GM12874 (cell line): ENCODE measurements around the gene OR51Q1.

Experiments
- TF ChIP-seq, protein P1 (sequence below): IDR thresholded peaks from 2 replicates; pipeline ENCODE4 v1.5.1; 2011; ENCODE audit warnings: low read depth, mild to moderate bottlenecking, control low read depth, low read length, moderate library complexity; ENCODE audit not compliant: insufficient read depth

Gene OR51Q1

DNA sequence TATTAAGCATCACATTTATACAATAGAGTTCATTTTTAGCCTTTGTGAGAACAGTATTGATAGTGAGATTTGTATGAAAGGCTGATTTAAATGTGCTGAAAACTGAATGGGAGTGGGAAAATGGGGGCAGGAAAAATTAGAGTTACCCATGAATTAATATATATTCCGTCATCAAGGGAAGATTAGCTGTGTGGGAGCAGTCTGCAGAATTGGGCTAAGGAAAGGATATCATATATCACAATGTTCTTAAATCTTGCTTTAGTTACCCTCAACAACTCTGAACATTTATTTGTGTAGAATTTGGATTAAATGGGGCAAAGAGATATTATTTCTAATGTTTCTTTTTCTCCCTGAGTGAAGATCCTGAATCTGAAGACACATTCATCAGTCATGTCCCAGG lies at the start of gene OR51Q1:
TSS of gene OR51Q1 (plus strand) at position 301 of the 400 bp plus-strand sequence. CDS start at position 391, 90 bp downstream.
- TF ChIP-seq, protein P1, sequence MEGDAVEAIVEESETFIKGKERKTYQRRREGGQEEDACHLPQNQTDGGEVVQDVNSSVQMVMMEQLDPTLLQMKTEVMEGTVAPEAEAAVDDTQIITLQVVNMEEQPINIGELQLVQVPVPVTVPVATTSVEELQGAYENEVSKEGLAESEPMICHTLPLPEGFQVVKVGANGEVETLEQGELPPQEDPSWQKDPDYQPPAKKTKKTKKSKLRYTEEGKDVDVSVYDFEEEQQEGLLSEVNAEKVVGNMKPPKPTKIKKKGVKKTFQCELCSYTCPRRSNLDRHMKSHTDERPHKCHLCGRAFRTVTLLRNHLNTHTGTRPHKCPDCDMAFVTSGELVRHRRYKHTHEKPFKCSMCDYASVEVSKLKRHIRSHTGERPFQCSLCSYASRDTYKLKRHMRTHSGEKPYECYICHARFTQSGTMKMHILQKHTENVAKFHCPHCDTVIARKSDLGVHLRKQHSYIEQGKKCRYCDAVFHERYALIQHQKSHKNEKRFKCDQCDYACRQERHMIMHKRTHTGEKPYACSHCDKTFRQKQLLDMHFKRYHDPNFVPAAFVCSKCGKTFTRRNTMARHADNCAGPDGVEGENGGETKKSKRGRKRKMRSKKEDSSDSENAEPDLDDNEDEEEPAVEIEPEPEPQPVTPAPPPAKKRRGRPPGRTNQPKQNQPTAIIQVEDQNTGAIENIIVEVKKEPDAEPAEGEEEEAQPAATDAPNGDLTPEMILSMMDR = no peak

GRCh38 chr11:5380740-5381342 lies 41.1 kb upstream of the OR51Q1 start:
- TF ChIP-seq, protein P1 = peak; percentile 85

DNA sequence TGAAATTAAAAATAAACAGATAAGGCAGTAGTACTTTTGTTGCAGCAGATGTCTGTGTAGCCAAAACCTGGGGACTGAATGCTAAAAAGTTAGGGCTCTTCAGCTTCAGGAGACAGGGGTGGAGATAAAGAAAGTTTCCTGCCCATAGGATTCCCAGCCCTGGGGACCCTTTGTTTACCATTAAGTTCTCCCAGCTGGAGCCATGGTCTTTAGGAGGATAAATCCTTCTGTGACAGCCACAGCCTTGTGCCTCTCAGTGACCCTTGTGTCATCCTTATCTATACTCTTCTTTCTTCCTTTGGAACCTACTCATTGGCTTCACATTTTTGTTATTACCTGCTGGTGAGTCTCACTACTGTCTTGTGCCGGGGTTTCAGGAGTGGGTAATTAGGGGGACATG lies 38.3 kb upstream of the OR51Q1 start, which contains the start of gene OR51M1:
TSS of gene OR51M1 (plus strand) at position 237 of the 400 bp plus-strand sequence. CDS start 5,587 bp downstream, outside the sequence.
- TF ChIP-seq, protein P1 = no peak

GRCh38 chr11:5384335-5384734 lies 37.6 kb upstream of the OR51Q1 start:
- TF ChIP-seq, protein P1 = no peak

- TF ChIP-seq, protein P1 = no peak
Observed at GRCh38 chr11:5390210-5390609, 31.7 kb upstream of the OR51Q1 start.

DNA sequence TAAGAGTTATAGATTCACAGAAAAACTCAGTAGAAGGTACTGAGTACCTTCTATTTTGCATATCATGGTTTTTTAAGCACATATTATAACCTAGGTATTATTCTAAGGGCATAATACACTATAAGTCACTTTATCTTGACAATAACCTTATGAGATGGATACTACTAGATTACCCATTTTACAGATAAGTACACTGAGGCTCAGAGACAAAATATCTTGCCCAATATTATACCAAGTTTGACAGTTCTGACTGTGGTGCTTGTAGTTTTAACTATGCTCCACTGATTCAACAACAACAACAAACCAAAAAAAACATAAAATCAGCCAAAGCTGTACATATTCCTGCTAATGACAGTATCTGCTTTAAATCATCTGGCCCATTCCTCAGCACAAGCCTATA lies 27.8 kb upstream of the OR51Q1 start:
- TF ChIP-seq, protein P1 = no peak

DNA sequence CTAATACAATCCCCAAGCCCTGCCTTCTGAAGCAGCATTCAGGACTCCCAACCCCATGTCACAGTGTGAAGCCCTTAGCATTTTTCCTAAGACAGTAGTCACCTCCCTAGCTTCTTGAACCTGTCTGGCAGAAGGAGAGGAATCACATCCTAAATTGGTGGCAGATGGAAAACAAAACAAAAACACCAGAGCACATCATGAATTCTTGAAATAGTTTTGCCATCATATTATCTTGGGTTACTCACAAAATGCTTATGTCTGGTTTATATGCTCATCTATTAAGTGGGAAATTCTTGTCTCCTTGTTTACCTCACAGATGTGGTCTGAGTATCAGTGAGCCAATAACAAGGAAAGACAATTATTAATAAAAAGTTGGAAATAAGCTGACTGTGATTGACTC lies 23.0 kb upstream of the OR51Q1 start:
- TF ChIP-seq, protein P1 = no peak
